NCI-H510A treated with DMSO at 0.1 percent for 48 hours (cell line): Measurements from ENCODE around the gene CEP290.
A peak's percentile ranks its signal among the peaks of the same experiment; 100 is the strongest.

Experiments used
- DNase-seq: peaks from one replicate; lab custom pipeline; 2025; lab: John Stamatoyannopoulos, UW

The CEP290 gene, protein sequence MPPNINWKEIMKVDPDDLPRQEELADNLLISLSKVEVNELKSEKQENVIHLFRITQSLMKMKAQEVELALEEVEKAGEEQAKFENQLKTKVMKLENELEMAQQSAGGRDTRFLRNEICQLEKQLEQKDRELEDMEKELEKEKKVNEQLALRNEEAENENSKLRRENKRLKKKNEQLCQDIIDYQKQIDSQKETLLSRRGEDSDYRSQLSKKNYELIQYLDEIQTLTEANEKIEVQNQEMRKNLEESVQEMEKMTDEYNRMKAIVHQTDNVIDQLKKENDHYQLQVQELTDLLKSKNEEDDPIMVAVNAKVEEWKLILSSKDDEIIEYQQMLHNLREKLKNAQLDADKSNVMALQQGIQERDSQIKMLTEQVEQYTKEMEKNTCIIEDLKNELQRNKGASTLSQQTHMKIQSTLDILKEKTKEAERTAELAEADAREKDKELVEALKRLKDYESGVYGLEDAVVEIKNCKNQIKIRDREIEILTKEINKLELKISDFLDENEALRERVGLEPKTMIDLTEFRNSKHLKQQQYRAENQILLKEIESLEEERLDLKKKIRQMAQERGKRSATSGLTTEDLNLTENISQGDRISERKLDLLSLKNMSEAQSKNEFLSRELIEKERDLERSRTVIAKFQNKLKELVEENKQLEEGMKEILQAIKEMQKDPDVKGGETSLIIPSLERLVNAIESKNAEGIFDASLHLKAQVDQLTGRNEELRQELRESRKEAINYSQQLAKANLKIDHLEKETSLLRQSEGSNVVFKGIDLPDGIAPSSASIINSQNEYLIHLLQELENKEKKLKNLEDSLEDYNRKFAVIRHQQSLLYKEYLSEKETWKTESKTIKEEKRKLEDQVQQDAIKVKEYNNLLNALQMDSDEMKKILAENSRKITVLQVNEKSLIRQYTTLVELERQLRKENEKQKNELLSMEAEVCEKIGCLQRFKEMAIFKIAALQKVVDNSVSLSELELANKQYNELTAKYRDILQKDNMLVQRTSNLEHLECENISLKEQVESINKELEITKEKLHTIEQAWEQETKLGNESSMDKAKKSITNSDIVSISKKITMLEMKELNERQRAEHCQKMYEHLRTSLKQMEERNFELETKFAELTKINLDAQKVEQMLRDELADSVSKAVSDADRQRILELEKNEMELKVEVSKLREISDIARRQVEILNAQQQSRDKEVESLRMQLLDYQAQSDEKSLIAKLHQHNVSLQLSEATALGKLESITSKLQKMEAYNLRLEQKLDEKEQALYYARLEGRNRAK (N-terminal part only)

DNA sequence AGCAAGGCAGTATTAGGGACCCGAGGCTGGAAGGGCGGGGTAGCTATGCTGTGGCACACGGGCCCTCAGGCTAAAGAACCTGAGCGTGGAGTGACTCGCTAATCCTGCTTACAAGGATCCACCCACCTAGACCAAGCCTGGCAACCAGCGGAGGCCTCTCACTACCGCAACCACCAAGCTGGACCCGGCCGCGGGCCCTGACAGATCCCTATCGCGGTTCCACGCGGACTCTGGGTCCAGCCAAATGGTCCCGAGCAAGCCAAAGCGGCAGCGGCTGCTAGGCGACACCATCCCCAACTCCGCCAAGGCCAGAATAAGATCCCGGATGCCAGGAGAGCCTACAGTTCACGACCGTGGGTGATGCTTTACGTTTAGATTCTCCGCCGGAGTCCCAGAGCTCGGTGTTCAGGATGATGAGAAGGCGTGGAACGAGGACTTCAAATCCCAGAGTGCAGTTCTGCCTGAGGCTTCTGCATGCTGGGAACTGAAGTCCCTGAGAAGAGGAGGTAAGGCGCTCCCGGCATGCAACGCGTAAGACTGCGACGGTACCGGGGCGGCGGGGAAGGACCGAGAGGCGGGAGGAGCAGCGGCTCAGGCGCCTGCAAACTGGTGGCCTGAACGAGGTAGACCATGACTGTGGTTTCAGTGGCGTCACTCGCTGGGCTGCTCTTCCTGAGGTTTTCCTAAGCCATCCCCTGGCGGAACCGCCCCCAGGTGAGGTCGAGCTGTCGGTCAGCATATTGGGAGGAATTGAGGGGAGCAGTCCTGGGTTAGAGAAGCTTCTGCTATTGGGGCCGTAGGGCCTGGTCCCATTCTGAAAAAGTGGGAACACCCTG, at the start of gene CEP290, which contains the start of gene TMTC3:
TSS of gene CEP290 (minus strand) at position 315 of the 836 bp plus-strand sequence. CDS start 781 bp downstream, outside the sequence.
TSS of gene TMTC3 (plus strand) at position 534 of the 836 bp plus-strand sequence. CDS start 6,009 bp downstream, outside the sequence.
- peak; percentile 97 for DNase-seq

- no peak for DNase-seq
Measured at GRCh38 chr12:88188180-88188579, 46.3 kb upstream of the CEP290 start.

DNA sequence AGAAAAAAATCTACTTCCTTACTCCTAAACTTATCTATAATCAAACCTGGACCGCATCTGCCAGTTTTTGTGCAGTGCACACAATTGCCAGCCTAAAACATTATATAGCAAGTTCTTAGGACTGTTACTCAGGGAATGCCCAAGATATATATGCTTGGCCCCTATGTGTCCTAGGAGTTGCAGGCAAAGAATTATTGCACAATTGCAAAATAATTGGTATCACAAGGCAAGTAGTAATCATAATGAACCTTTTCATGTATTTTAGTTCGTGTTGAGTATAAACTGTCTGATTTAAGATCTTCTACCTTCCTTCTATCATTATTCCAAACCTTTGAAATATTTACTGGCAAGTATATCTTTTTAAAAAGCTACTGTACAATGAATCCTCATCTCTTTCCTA, 45.7 kb upstream of the CEP290 start:
- DNase-seq = no peak

DNA sequence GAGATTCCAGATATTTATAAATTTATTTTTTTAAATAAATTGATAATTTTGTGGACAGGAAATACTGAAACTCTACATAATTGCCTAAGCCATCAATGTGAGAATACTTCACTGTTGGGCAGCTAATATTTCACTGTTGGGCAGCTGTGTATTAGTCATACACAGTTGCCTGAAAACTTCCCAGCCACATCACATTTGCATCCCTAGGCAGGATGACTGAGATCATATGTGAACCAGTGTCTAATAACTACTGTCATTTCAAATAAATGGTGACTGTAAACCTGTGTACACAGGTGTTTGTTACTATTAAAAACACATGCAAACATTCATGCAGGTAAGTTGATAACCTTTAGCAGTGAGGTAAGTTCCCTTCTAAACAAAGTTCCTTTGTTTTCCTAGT, 44.1 kb upstream of the CEP290 start:
- no peak for DNase-seq

DNA sequence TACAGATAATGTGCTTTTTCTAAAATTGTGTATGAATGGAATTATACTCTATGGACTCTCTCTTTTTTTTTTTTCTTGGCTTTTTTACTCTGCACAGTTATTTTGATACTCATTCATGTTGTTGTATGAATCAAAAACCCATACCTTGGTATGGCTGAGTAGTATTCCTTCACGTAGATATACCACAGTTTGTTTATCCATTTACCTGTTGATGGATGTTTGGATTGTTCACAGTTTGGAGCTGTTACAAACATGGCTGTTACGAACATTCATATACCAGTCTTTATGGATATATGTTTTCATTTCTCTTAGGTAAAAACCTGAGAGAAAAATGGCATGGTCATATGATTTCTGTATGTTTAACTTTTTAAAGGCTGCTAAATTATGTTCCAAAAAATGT, 43.4 kb upstream of the CEP290 start:
- DNase-seq = no peak

- no peak for DNase-seq
Measured at GRCh38 chr12:88184196-88184595, 42.3 kb upstream of the CEP290 start.

DNA sequence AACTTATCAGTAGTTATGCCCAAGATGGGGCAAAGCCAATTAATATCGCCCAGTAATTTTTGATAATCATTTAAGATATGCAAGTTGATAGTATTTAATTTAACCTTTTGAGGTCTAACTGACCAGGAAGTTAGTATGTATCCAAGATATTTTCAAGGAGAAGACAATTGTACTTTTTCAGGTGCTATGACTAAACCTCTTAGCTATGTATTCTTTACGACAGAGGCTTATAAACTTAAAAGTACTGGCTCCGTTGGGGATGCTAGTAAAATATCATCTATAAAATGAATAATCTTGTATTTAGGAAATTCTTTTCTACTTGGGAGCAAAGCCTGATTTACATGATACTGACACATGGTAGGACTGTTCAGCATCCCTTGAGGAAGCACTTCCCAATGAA, 40.5 kb upstream of the CEP290 start:
- no peak for DNase-seq

DNA sequence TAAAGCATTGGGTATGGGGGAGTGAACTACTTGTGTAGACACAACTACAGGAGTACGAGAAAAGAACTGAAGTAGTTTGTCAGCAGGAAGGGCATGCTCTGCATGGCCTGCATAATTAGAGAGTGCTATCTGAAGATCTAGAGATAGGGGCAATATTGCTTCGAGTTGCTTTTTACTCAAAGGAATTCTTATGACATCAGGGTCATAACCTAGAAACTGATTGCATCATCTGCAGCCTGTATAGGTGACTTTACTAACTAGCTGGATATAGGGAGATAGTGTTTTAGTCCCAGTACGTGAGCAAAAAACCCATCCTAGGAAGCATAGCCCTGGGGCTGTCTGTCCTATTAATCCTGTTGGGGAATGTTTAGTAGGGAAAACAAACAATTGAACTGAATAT, 40.0 kb upstream of the CEP290 start:
- DNase-seq = no peak

GRCh38 chr12:88179436-88180014, 37.6 kb upstream of the CEP290 start:
- DNase-seq = no peak

DNA sequence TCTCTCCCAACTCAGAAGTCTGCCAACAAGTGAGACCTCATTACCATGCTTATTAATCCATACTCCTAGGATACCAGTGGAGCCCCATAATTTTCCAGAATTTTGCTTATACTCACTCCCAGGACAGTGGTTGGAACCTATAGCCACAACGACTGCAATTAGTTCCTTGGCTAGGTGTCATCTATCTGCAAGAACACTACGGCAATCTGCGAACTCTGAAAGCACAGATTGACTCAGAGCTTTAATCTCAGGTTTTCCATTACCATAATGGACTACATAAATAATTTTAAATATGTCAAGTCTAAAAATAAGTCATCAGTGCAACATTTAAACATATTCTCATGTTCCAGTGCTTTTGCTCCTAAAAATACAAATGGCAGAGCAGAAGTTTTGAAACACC, 33.7 kb upstream of the CEP290 start:
- DNase-seq = no peak

GRCh38 chr12:88172844-88173407, 31.0 kb upstream of the CEP290 start:
- no peak for DNase-seq

GRCh38 chr12:88167384-88167783, 25.5 kb upstream of the CEP290 start:
- DNase-seq = no peak

DNA sequence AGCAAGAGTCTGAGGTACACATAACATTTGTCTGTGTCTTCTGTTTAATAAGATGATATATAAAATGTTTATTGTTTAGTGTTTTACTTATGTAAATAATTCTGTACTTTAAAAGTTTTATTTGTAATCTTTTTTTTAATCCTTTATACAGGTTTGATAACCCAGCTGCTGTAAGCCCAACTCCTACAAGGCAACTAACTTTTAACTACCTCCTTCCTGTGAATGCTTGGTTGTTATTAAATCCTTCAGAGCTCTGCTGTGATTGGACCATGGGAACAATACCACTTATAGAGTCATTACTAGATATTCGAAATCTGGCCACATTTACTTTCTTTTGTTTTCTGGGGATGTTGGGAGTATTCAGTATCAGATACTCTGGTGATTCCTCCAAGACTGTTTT, 24.3 kb upstream of the CEP290 start:
- no peak for DNase-seq

DNA sequence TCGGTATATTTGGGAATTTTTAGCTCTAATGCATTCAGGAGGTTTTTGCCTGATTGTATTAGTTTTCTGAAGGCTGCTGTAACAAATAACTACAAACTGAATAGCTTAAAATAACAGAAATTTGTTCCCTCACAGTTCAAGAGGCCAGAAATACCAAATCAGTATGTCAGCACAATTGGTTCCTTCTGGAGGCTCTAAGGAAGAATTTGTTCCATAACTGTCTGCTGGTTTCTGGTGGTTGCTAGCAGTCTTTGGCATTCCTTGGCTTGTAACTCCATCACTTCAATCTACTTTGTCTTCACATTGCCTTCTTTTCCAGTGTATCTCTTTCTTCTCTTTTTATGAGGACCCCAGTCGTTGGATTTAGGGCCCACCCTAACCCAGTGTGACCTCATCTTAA, 21.5 kb upstream of the CEP290 start:
- no peak for DNase-seq

- no peak for DNase-seq
Measured at GRCh38 chr12:88156075-88156654, 14.3 kb upstream of the CEP290 start.

GRCh38 chr12:88153959-88154358, 12.1 kb upstream of the CEP290 start:
- DNase-seq = peak; percentile 12

DNA sequence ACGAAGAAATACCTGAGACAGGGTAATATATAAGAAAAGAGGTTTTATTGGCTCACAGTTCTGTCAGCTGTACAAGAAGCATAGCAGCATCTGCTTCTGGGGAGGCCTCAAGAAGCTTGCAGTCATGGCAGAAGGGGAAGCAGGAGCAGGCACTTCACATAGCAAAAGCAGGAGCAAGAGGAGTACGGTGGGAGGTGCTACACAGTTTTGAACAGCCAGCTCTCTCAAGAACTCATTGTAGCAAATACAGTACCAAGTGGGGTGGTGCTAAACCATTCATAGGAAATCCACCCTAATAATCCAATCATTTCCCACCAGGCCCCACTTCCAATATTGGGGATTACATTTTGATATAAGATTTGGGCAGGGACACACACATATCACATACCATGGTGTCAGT, 8.2 kb upstream of the CEP290 start:
- no peak for DNase-seq

DNA sequence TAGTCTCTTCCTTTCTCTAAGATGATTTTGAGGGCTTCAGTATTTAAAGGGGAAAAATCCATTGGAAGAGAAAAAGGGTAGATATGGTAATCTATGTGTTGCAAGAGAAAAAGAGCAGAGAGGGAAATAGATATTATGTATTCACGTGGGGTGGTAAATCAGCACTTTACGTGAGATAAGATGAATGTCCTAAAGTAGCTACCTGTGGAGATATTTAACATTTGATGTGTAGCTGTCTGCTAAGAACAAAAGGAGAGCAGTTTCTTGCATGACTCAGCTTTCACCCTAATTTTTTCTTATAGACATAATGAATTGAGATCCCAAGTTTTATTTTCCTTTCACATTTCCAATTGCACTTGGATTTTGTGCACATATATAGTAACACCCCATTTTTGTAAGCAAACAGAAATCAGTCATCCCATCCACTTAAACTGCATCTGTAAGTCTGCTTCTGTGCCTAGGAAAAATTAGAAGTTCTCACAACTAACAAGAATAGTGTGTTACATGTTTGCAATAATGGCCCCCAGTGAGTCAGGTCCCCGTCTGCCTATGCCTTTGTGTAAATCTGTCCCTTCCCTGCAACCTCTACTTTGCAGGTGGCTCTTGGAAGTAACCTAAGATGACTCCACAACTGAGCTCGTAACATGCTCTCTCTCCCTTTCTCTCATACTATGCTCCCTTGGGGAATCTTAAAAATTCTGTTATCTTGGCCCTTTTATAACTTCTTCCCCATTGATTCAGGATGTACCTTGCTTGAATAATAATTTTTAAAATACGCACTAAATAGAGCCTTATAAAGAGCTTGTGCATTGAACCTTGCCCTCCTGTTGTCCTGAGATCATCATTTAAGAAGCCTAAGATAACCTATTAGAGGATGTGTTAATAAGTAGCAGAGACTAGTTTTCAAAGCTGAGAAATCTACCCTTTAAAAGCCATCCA, 3.9 kb upstream of the CEP290 start:
- no peak for DNase-seq
